Body of pancreas (tissue), 4 donors: ENCODE results near the gene KLHL29. TPM values are rescaled to one million over a fixed set of nuclear protein-coding genes. Genes with fewer than 3 reads are reported as not detected.
A peak's percentile ranks its signal among the peaks of the same experiment; 100 is the strongest.

Experiments
- ATAC-seq: fragments of 150-250 bp; one replicate; pipeline ENCODE4 v1.9.1; 2016
- DNase-seq, 4 donors: peaks; one replicate each; pipeline ENCODE4 v3.0.0-alpha.2; 2019
- H3K27ac ChIP-seq, 4 donors: fragments of 200-600 bp; sonication (generic); 1 replicate in 3 of 4; 2 replicates in 1 of 4; pipeline versions ENCODE4 v1.5.1 to v1.6.1; 2016 to 2019; ENCODE audit warnings: mild to moderate bottlenecking in 1 of 4, mixed read lengths in 1 of 4, moderate library complexity in 1 of 4
- H3K27me3 ChIP-seq, 2 donors: fragments of 200-600 bp; sonication (generic); one replicate each; pipeline ENCODE4 v1.6.0; 2016; ENCODE audit warnings: mild to moderate bottlenecking in 1 of 2
- H3K36me3 ChIP-seq, 2 donors: fragments of 200-600 bp; sonication (generic); replicated peaks in 1 of 2; 2 replicates each; pipeline ENCODE4 v1.5.1; 2016; ENCODE audit warnings: low read depth in 2 of 2; ENCODE audit not compliant: insufficient read depth in 1 of 2
- H3K4me1 ChIP-seq: fragments of 200-600 bp; sonication (generic); one replicate; pipeline ENCODE4 v1.6.0; 2016
- H3K4me3 ChIP-seq, 2 donors: fragments of 200-600 bp; sonication (generic); 1 replicate in 1 of 2; 2 replicates in 1 of 2; pipeline ENCODE4 v1.5.1; 2016 to 2019
- H3K9me3 ChIP-seq, 3 donors: fragments of 200-600 bp; sonication (generic); 1 replicate in 2 of 3; 2 replicates in 1 of 3; pipeline ENCODE4 v1.5.1; 2016
- POLR2A ChIP-seq, 3 donors: fragments of 450-650 bp; IDR thresholded peaks; one replicate each; pipeline ENCODE4 v1.6.1; 2016; ENCODE audit warnings: antibody characterized with exemption in 3 of 3, mild to moderate bottlenecking in 2 of 3
- WGBS, 2 donors: methylation state at CpG; one replicate each; pipeline ENCODE4 v1.1.5; 2017; 5-methylcytosine and 5-hydroxymethylcytosine counted together
- intact Hi-C: fragments of 100-400 bp; cut with DNase I; formaldehyde crosslinking; loops from one replicate; pipeline ENCODE4 v1.15.1; 2023
- total RNA-seq, 2 donors: library from RNA; depleted of rRNA; stranded (reverse); fragments of >200 nt; gene quantifications; one replicate each; pipeline ENCODE4 v1.1.0, GENCODE V29; 2016
- TF ChIP-seq, protein P1 (sequence below), 7 experiments: fragments of 450-650 bp in 4 of 7; fragments of 200-600 bp in 3 of 7; sonication (generic) in 3 of 7; IDR thresholded peaks; one replicate each; pipeline ENCODE4 v1.5.1; 2016 to 2019; ENCODE audit warnings: antibody characterized with exemption in 7 of 7

KLHL29 gene
- total RNA-seq, 2 donors from 2014 or later: 4.0 to 4.4 TPM

DNA sequence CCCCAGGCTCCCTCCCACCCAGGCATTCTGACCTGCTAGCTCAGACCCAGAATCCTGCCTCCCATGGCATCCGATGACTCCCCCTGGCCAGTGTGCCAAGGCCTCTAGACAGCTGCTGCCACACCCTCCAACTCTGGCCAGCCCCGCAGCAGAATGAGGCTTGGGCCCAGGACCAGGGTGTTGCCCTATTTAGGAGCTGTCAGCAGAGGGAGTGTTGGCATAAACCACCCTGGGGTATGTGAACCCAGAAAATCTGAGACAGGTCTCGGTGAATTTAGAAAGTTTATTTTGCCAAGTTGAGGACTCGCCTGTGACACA, 134.3 kb downstream of the KLHL29 start:
- no peaks in the 10 kb centered on the region for H3K9me3 ChIP-seq
- WGBS, 2 donors: 75 to 80% methylated on average over 2 to 4 of the region's 4 CpGs
- intact Hi-C loops: no loop called here
- no peak for ATAC-seq
- DNase-seq: no peak
- H3K36me3 ChIP-seq: no peaks in the 10 kb centered on the region
- H3K27ac ChIP-seq: peak overlapping the region in 2 of 4 donors; percentile 76 to 77
- no peaks in the 10 kb centered on the region for H3K27me3 ChIP-seq
- H3K4me3 ChIP-seq: no peak overlapping the region
- H3K4me1 ChIP-seq: peaks cover 46% of the 10 kb centered on the region
- TF ChIP-seq, protein P1, sequence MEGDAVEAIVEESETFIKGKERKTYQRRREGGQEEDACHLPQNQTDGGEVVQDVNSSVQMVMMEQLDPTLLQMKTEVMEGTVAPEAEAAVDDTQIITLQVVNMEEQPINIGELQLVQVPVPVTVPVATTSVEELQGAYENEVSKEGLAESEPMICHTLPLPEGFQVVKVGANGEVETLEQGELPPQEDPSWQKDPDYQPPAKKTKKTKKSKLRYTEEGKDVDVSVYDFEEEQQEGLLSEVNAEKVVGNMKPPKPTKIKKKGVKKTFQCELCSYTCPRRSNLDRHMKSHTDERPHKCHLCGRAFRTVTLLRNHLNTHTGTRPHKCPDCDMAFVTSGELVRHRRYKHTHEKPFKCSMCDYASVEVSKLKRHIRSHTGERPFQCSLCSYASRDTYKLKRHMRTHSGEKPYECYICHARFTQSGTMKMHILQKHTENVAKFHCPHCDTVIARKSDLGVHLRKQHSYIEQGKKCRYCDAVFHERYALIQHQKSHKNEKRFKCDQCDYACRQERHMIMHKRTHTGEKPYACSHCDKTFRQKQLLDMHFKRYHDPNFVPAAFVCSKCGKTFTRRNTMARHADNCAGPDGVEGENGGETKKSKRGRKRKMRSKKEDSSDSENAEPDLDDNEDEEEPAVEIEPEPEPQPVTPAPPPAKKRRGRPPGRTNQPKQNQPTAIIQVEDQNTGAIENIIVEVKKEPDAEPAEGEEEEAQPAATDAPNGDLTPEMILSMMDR (IDR thresholded peaks at IDR 0.05): no peak
- no peak for TF ChIP-seq POLR2A (IDR thresholded peaks at IDR 0.05)

DNA sequence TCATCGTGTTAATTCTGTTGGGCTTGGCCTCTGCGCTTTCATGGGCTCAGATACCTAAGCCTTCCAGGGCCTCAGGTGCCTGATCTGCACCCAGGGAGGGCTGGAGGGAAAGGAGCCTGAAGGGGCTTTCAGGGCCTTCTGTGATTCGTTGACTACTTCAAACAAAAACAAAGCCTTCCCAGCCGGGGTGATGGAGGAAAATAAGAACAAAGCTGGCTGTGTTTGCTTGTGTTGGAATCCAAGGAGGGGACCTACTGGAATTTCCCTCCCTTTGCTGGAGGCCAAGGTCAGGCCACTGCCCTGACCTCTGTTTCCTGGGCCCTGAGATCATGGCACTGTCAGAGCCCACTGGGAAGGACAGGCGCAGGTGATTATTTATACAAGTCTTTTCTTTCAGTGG, 135.3 kb downstream of the KLHL29 start:
- H3K4me3 ChIP-seq: no peak overlapping the region
- TF ChIP-seq POLR2A (IDR thresholded peaks at IDR 0.05): peak in 2 of 3 donors; percentile 32 to 39
- TF ChIP-seq, protein P1 (IDR thresholded peaks at IDR 0.05): no peak
- peak; percentile 70 for ATAC-seq
- 53 to 60% methylated on average over 5 of the region's 5 CpGs for WGBS, 2 donors
- peak overlapping the region; percentile 25 to 77 (median 58) for H3K27ac ChIP-seq
- H3K4me1 ChIP-seq: peaks cover 54% of the 10 kb centered on the region
- peak in 3 of 4 donors; percentile 19 to 42 (median 25) for DNase-seq
- no peaks in the 10 kb centered on the region for H3K9me3 ChIP-seq
- intact Hi-C loops: no loop called here
- no peaks in the 10 kb centered on the region for H3K27me3 ChIP-seq
- H3K36me3 ChIP-seq: no peaks in the 10 kb centered on the region

DNA sequence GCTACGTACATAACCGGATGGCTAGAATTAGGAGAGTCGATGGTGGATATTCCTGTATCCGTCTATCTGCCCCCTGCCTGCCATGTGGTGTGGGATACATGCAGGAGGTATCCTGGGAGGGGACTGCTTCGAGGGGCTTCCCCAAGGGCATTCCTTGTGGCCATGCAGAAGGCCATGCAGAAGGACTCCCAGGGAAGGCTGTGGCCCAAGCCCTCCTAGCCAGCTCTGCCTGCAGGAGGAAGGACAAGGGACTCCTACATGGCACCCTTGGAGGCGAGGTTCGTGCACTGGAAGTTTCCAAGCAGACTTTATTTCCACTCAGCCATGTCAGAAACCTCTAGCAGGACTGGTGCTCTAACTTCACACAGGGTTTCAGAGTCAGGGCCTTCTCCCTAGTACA, 136.1 kb downstream of the KLHL29 start:
- H3K4me3 ChIP-seq: no peak overlapping the region
- H3K4me1 ChIP-seq: peaks cover 56% of the 10 kb centered on the region
- H3K36me3 ChIP-seq: no peaks in the 10 kb centered on the region
- no peaks in the 10 kb centered on the region for H3K9me3 ChIP-seq
- ATAC-seq (no peak), DNase-seq (no peak)
- H3K27ac ChIP-seq: peak overlapping the region in 2 of 4 donors; percentile 76 to 77
- WGBS, 2 donors: 78 to 82% methylated on average over 7 of the region's 7 CpGs
- H3K27me3 ChIP-seq: no peaks in the 10 kb centered on the region
- no peak for TF ChIP-seq POLR2A (IDR thresholded peaks at IDR 0.05)
- TF ChIP-seq, protein P1 (IDR thresholded peaks at IDR 0.05): no peak
- intact Hi-C loops: no loop called here

DNA sequence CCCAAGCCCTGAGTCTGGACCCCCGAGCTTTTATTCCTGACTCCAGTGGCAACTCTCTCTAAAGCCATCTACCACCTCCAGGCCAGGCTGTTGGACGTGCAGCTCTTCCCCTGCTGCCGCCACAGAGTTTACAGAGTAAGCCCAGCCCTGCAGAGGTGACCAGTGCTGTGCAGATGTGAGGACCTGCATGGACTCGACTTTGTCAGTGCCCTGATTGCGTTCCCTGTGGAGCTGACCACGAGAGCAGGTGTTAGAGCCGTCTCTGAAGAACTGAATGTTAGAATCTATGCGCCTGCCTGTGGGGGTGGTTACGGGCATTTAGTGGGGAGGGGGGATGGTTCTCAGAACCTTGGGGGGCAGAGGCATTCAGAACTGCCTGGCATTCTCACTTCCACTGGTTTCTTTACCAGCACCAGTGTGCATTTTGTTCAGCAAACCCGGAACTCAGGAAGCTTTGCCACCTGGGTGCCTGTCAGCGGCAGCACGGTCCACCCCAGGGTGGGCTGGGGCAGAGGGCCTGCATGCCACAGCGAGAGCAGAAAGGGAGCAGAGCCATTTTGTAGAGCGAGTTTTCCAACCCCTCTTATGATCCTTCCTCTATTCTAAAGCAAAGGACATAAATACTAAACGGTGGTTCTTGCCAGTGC, 137.9 kb downstream of the KLHL29 start:
- TF ChIP-seq, protein P1 (IDR thresholded peaks at IDR 0.05): no peak
- no peak for TF ChIP-seq POLR2A (IDR thresholded peaks at IDR 0.05)
- WGBS, 2 donors: 69 to 75% methylated on average over 12 to 15 of the region's 15 CpGs
- DNase-seq (no peak), ATAC-seq (no peak)
- H3K4me1 ChIP-seq: peaks cover 56% of the 10 kb centered on the region
- no peaks in the 10 kb centered on the region for H3K9me3 ChIP-seq
- H3K36me3 ChIP-seq: no peaks in the 10 kb centered on the region
- peak overlapping the region in 3 of 4 donors; percentile 58 to 80 (median 73) for H3K27ac ChIP-seq
- no peak overlapping the region for H3K4me3 ChIP-seq
- intact Hi-C loops: no loop called here
- H3K27me3 ChIP-seq: no peaks in the 10 kb centered on the region
